NB4 (cell line): ENCODE results near the gene SUSD5.

Experiments
- MAX ChIP-seq: IDR thresholded peaks from 2 replicates; pipeline ENCODE4 v1.6.1; 2011; ENCODE audit warnings: low read depth, low read length
- POLR2A ChIP-seq: IDR thresholded peaks from 2 replicates; pipeline ENCODE4 v1.6.1; 2011; ENCODE audit warnings: mild to moderate bottlenecking; ENCODE audit not compliant: insufficient read length; ENCODE audit errors: extremely low read depth
- TF ChIP-seq, protein P1 (sequence below): IDR thresholded peaks from one replicate; pipeline ENCODE4 v1.5.1; 2012; ENCODE audit warnings: low read depth, low read length

DNA sequence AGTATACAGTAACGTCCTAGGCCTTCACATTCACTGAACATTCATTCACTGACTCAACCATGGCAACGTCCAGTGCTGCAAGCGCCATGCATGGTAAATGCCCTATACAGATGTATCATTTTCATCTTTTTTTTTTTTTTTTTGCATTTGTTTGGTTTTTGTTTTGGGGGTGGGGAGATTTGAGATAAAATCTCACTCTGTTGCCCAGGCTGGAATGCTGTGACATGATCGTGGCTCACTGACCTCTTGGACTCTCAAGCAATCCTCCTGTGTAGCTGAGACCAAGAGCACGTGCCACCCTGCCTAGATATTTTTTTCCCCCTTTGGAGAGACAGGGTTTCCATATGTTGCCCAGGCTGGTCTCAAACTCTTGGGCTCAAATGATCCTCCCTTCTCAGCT is 37.4 kb downstream of the SUSD5 start:
- TF ChIP-seq, protein P1, sequence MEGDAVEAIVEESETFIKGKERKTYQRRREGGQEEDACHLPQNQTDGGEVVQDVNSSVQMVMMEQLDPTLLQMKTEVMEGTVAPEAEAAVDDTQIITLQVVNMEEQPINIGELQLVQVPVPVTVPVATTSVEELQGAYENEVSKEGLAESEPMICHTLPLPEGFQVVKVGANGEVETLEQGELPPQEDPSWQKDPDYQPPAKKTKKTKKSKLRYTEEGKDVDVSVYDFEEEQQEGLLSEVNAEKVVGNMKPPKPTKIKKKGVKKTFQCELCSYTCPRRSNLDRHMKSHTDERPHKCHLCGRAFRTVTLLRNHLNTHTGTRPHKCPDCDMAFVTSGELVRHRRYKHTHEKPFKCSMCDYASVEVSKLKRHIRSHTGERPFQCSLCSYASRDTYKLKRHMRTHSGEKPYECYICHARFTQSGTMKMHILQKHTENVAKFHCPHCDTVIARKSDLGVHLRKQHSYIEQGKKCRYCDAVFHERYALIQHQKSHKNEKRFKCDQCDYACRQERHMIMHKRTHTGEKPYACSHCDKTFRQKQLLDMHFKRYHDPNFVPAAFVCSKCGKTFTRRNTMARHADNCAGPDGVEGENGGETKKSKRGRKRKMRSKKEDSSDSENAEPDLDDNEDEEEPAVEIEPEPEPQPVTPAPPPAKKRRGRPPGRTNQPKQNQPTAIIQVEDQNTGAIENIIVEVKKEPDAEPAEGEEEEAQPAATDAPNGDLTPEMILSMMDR: no peak
- TF ChIP-seq POLR2A (no peak), MAX (no peak)
